Measurements from ENCODE around the gene NOP56. TPM values are rescaled to one million over a fixed set of nuclear protein-coding genes. Genes with fewer than 3 reads are reported as not detected.
"Not testable (repeated sequence)": the region's sequence is repeated elsewhere in the genome, so short reads cannot be mapped to it uniquely, and the experiment has no call there.

Gene NOP56
- total and polyA plus RNA-seq, 2 donors (not counting 1 experiment from before 2014, with no cell fraction given): 212 to 247 TPM

DNA sequence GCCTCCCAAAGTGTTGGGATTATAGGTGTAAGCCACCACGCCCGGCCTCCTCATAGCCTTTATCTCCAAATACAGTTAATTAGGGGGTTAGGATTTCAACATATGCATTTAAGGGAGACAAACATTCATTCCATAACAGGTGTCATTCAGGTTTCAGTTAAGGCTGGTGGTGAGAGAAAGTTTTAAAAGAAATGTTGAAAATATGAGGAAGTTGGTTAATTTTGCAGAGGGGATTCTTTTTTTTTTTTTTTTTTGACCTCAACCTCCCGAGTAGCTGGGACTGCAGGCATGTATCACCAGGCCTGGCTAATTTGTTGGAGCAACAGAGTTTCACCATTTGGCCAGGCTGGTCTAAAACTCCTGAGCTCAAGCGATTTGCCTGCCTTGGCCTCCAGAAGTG is 27.6 kb downstream of the NOP56 start:
- H3K4me2 ChIP-seq (replicated peaks; ENCODE audit: low read depth, low read length, poor library complexity, severe bottlenecking): no peak overlapping the region
- H3K4me3 Mint-ChIP-seq: no peak overlapping the region
- H3K36me3 ChIP-seq (replicated peaks in 1 of 2; ENCODE audit: control extremely low read depth in 1 of 2, control insufficient read depth in 1 of 2, extremely low read depth in 1 of 2, insufficient read depth in 2 of 2, low read length in 1 of 2): no peaks in the 10 kb centered on the region
- no peaks in the 10 kb centered on the region for H3K4me1 ChIP-seq (ENCODE audit: control insufficient read depth in 2 of 2, insufficient read depth in 2 of 2, low read length in 2 of 2)
- no peaks in the 10 kb centered on the region for H4K20me1 ChIP-seq (ENCODE audit: control insufficient read depth, insufficient read depth, low read length, poor library complexity, severe bottlenecking)
- H3K9me3 Mint-ChIP-seq (ENCODE audit: insufficient read depth): no peaks in the 10 kb centered on the region
- WGBS (ENCODE audit: insufficient coverage): 83% methylated on average over 1 of the region's 4 CpGs
- H3K9me3 ChIP-seq (ENCODE audit: control extremely low read depth in 1 of 3, control insufficient read depth in 2 of 3, insufficient read depth in 1 of 3, low read length in 2 of 3): peaks cover 0 to 6% (median 0%) of the 10 kb centered on the region in 3 donors
- H3K27ac ChIP-seq (ENCODE audit: low read length in 2 of 2): no peak overlapping the region
- peaks cover 23% of the 10 kb centered on the region for H3K27me3 Mint-ChIP-seq
- no peak overlapping the region for H3K27ac Mint-ChIP-seq
- DNase-seq (no peak), ATAC-seq (ENCODE audit: low read depth) (no peak)
- intact Hi-C loops (cut with micrococcal nuclease): no loop called here
- no peaks in the 10 kb centered on the region for H3K4me1 Mint-ChIP-seq
- H2AFZ ChIP-seq (ENCODE audit: insufficient read depth, low read depth, low read length, poor library complexity, severe bottlenecking): no peak overlapping the region
- peaks cover 0 to 10% (median 2%) of the 10 kb centered on the region in 4 experiments for H3K27me3 ChIP-seq (replicated peaks in 1 of 4; ENCODE audit: control extremely low read depth in 1 of 4, control insufficient read depth in 3 of 4, insufficient read depth in 4 of 4, low read length in 3 of 4)
- ChIA-PET POLR2A (no interaction called here), CTCF (no interaction called here)
- H3K9ac ChIP-seq (ENCODE audit: low read length): no peak overlapping the region
- H3K4me3 ChIP-seq (ENCODE audit: control extremely low read depth in 1 of 5, extremely low read depth in 1 of 5, insufficient read depth in 1 of 5, low read depth in 2 of 5, low read length in 4 of 5): no peak overlapping the region
- H3K79me2 ChIP-seq (ENCODE audit: control insufficient read depth, insufficient read depth, low read length): no peaks in the 10 kb centered on the region
- TF ChIP-seq, protein P1, sequence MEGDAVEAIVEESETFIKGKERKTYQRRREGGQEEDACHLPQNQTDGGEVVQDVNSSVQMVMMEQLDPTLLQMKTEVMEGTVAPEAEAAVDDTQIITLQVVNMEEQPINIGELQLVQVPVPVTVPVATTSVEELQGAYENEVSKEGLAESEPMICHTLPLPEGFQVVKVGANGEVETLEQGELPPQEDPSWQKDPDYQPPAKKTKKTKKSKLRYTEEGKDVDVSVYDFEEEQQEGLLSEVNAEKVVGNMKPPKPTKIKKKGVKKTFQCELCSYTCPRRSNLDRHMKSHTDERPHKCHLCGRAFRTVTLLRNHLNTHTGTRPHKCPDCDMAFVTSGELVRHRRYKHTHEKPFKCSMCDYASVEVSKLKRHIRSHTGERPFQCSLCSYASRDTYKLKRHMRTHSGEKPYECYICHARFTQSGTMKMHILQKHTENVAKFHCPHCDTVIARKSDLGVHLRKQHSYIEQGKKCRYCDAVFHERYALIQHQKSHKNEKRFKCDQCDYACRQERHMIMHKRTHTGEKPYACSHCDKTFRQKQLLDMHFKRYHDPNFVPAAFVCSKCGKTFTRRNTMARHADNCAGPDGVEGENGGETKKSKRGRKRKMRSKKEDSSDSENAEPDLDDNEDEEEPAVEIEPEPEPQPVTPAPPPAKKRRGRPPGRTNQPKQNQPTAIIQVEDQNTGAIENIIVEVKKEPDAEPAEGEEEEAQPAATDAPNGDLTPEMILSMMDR (IDR thresholded peaks at IDR 0.05): no peak
- no peak for TF ChIP-seq EZH2 (IDR thresholded peaks at IDR 0.05; ENCODE audit: borderline replicate concordance, insufficient read depth, low read depth, low read length, poor library complexity, severe bottlenecking)

- CTCF ChIA-PET; intact Hi-C loops (cut with micrococcal nuclease): not testable (repeated sequence)
Measured at GRCh38 chr20:2682040-2682439, 29.6 kb downstream of the NOP56 start.

DNA sequence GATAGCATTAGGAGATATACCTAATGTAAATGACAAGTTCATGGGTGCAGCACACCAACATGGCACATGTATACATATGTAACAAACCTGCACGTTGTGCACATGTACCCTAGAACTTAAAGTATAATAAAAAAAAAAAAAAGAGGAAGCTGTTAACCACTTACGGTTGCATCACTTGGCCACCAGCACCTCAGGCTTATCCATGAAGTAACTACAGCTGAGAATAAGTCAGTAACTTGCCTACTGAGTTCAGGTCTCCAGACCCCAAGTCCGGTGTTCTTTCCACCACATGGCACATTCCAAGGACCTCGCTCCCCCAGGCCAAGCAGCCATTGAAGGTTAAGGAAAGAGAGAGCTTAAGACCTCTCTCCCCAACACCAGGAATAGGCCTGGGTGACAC is 32.4 kb downstream of the NOP56 start:
- H3K4me1 ChIP-seq (ENCODE audit: control insufficient read depth in 2 of 2, insufficient read depth in 2 of 2, low read length in 2 of 2); H3K4me1 Mint-ChIP-seq; H3K79me2 ChIP-seq (ENCODE audit: control insufficient read depth, insufficient read depth, low read length); POLR2A ChIA-PET; intact Hi-C loops (cut with micrococcal nuclease); DNase-seq; H3K4me2 ChIP-seq (replicated peaks; ENCODE audit: low read depth, low read length, poor library complexity, severe bottlenecking); H3K9ac ChIP-seq (ENCODE audit: low read length); H4K20me1 ChIP-seq (ENCODE audit: control insufficient read depth, insufficient read depth, low read length, poor library complexity, severe bottlenecking); H3K4me3 Mint-ChIP-seq; H3K9me3 Mint-ChIP-seq (ENCODE audit: insufficient read depth); H3K27ac ChIP-seq (ENCODE audit: low read length in 2 of 2); H3K9me3 ChIP-seq (ENCODE audit: control extremely low read depth in 1 of 3, control insufficient read depth in 2 of 3, insufficient read depth in 1 of 3, low read length in 2 of 3); H3K36me3 ChIP-seq (replicated peaks in 1 of 2; ENCODE audit: control extremely low read depth in 1 of 2, control insufficient read depth in 1 of 2, extremely low read depth in 1 of 2, insufficient read depth in 2 of 2, low read length in 1 of 2); ATAC-seq (ENCODE audit: low read depth); CTCF ChIA-PET; H3K27ac Mint-ChIP-seq; H2AFZ ChIP-seq (ENCODE audit: insufficient read depth, low read depth, low read length, poor library complexity, severe bottlenecking); H3K4me3 ChIP-seq (ENCODE audit: control extremely low read depth in 1 of 5, extremely low read depth in 1 of 5, insufficient read depth in 1 of 5, low read depth in 2 of 5, low read length in 4 of 5): not testable (repeated sequence)
- H3K27me3 Mint-ChIP-seq: peaks cover 40% of the 10 kb centered on the region
- H3K27me3 ChIP-seq (replicated peaks in 1 of 4; ENCODE audit: control extremely low read depth in 1 of 4, control insufficient read depth in 3 of 4, insufficient read depth in 4 of 4, low read length in 3 of 4): peaks cover 0 to 18% (median 6%) of the 10 kb centered on the region in 4 experiments
- WGBS (ENCODE audit: insufficient coverage): no CpG with 5 or more reads among the region's 4 CpGs

More at GRCh38 chr20:2682040-2682439, 29.6 kb downstream of the NOP56 start:
- H3K27me3 Mint-ChIP-seq: peaks cover 30% of the 10 kb centered on the region
- H3K9me3 ChIP-seq (ENCODE audit: control extremely low read depth in 1 of 3, control insufficient read depth in 2 of 3, insufficient read depth in 1 of 3, low read length in 2 of 3); H3K27ac ChIP-seq (ENCODE audit: low read length in 2 of 2); H3K36me3 ChIP-seq (replicated peaks in 1 of 2; ENCODE audit: control extremely low read depth in 1 of 2, control insufficient read depth in 1 of 2, extremely low read depth in 1 of 2, insufficient read depth in 2 of 2, low read length in 1 of 2); H4K20me1 ChIP-seq (ENCODE audit: control insufficient read depth, insufficient read depth, low read length, poor library complexity, severe bottlenecking); POLR2A ChIA-PET; H3K79me2 ChIP-seq (ENCODE audit: control insufficient read depth, insufficient read depth, low read length); DNase-seq; H3K9me3 Mint-ChIP-seq (ENCODE audit: insufficient read depth); H3K4me1 ChIP-seq (ENCODE audit: control insufficient read depth in 2 of 2, insufficient read depth in 2 of 2, low read length in 2 of 2); H3K27me3 ChIP-seq (replicated peaks in 1 of 4; ENCODE audit: control extremely low read depth in 1 of 4, control insufficient read depth in 3 of 4, insufficient read depth in 4 of 4, low read length in 3 of 4); H3K4me2 ChIP-seq (replicated peaks; ENCODE audit: low read depth, low read length, poor library complexity, severe bottlenecking); H3K4me3 Mint-ChIP-seq; H3K9ac ChIP-seq (ENCODE audit: low read length); H3K4me3 ChIP-seq (ENCODE audit: control extremely low read depth in 1 of 5, extremely low read depth in 1 of 5, insufficient read depth in 1 of 5, low read depth in 2 of 5, low read length in 4 of 5); H2AFZ ChIP-seq (ENCODE audit: insufficient read depth, low read depth, low read length, poor library complexity, severe bottlenecking); H3K27ac Mint-ChIP-seq; H3K4me1 Mint-ChIP-seq; ATAC-seq (ENCODE audit: low read depth): not testable (repeated sequence)
- 91% methylated on average over 2 of the region's 3 CpGs for WGBS (ENCODE audit: insufficient coverage)

All from B cell (primary cell).